ENCODE data around the gene ITPR2.
"Not testable (repeated sequence)": the region's sequence is repeated elsewhere in the genome, so short reads cannot be mapped to it uniquely, and the experiment has no call there.

Gene ITPR2

DNA sequence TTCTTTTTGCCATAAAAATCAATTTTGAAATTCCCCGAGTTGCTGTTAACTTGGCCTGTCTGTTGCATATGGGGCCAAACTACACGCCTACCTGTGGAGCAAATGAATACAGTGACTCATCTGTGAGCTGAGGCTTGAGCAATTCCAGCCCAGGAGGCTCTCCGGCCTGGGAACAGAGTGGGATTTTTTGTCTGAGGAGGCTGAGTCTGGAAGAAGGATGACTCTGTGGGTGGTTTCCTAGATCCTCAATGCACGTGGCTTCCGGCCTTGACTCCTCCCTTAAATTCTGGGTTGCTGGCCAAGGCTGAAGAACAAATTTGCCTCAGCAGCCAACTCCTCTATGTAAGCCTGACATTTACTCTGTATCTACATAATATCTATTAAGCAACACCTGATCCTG is 513.5 kb downstream of the ITPR2 start:
- no peak for DNase-seq

DNA sequence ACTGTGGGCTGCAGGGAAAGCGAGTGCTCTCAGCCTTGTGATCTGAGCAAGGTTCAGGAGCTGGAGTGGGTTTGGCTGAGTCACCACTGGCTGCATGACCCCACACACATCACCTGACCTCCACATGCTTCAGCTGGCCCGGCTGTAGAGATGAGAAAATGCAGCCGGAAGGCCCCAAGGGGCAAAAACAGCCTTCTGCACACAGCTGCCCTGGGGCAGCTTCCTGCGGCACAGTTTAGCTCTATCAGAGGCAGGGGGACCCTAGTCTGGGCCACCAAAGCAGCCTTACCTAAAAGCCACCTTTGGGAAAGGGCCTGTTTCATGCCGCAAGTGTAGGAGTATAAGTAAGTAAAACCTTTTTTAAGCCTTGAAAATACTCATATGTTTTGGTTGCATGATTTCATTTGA is 514.3 kb downstream of the ITPR2 start:
- DNase-seq = no peak

DNA sequence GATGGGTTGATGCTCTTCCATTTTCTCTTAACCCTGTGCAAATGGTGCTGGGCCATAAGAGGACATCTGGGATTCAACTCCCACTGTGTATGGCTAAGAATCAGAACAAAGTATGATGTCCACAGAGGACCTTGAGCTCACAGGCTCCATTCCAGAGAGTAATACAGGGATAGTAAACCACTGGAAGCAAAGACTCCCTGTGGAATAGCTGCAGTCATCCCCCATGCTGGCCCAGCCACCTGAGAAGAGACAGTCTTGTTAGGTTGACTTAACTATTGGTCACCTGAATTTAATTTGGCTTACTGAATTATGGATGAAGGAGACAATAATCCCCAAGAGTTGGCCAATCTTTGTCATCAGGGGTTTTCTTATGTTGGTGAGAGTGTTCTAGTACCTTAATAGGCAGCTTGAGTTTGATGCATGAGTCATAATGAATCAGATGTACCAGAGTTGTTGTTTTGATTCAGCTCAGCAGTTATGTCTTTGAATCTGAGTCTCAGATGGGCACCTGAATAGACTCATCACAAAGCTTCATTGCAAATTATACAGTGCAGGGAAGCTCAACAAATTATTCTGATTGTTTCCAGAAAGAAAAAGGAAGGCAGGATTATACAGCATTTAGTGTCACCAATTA is 514.9 kb downstream of the ITPR2 start:
- DNase-seq = no peak

DNA sequence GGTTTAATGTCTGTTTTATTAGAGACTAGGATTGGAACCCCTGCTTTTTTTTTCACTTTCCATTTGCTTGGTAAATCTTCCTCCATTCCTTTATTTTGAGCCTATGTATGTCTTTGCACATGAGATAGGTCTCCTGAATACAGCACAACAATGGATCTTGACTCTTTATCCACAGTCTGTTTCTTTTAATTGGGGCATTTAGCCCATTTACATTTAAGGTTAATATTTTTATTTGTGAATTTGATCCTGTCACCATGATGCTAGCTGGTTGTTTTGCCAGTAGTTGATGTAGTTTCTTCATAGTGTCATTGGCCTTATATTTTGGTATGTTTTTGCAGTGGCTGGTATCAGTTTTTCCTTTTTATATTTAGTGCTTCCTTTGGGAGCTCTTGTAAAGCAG is 518.9 kb downstream of the ITPR2 start:
- not testable (repeated sequence) for DNase-seq

DNA sequence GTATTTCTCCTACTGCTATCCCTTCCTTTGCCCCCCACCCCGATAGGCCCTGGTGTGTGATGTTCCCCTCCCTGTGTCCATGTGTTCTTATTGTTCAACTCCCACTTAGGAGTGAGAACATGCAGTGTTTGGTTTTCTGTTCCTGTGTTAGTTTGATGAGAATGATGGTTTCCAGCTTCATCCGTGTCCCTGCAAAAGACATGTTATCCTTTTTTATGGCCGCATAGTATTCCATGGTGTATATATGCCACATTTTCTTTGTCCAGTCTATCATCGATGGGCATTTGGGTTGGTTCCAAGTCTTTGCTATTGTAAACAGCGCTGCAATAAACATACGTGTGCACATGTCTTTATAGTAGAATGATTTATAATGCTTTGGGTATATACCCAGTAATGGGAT is 522.5 kb downstream of the ITPR2 start:
- DNase-seq = not testable (repeated sequence)

DNA sequence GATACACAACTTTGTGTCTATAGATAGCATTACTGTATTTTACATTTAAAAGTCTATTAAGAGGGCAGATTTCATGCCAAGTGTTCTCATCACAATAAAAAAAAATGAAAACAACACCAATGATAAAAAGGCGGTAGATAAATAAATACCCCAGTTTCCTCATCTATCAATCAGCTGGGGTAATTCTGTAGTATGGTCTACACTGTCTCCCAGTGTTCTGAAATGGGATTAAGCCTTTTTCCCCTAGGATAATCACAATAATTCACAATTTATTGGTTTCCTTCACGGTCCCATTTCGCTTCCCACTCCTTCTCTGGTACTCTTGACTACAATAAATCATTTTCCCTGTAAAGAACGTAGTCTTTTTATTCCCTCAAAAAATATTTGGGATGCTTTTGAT is 523.4 kb downstream of the ITPR2 start:
- DNase-seq = no peak

DNA sequence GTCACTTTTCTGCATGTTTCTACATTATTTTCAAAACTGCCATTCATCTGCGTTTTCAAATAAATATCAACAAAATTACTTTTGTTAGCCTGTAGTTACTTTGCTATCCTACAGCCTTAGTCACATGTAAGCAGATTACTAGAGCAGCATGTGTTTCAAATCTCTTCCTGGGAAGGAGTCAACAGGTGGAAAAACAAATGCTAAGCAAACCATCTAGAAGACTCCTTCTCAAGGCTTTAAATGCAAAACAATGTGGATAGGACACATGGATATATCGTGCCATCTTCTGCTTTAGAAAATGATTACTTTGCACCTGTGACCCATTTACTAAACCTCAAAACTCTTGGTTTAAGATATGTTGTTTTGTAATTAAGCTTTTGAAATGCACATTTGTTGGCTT is 528.7 kb downstream of the ITPR2 start:
- DNase-seq = no peak

DNA sequence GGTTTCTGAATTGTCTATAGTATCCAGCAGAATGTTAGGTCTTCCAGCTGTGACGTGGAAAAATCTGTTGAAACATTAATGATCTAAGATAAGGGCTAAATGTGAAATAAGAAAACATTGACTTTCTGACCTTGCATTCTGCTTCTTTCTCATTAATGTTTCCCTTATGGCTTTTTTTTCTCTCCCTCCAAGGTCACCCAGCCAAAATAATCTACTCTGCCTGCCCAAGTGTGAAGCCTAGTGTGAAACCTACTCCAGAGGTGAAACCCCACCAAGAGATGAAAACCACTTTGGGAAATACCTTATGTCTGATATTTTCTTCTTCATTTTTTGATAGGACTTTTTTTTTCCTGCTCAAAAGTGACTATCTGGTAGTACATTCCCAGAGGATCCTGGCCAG is 529.6 kb downstream of the ITPR2 start:
- no peak for DNase-seq

DNA sequence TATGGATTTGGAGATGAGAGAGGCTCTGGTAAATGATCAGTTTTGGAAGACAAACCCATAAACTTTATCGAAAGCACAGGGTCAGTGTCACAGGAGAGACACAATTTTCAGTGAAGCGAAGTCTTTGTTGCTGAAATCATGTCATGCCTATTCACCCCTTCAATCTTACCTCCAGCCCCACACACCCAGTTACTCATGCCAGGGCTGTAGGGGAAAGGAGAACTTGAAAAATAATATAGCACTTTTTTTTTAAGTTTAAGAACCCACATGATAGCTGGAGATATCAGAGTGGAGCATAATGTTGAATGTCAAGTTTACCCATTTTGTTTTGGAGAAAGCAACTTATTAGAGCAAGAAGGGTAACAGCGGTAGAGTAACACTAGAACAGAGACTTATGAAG is 530.2 kb downstream of the ITPR2 start:
- DNase-seq = no peak

DNA sequence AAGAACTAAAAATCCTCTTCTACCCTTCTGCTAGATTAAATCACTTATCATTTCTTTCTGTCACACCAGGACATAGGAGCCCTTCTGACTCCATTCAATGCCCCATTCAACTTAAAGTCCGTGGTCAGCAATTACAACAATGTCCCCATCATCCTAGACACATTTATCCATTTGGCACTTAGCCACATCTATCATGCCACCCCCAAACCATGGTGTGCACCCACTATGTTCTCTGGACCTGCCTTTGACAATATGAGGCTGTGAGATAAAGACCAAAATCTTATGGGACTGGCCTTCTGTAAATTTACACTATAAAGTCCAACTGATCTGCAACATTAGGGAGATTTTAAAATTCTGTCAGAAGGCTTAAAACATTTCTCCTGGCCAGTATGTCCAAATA is 533.2 kb downstream of the ITPR2 start:
- no peak for DNase-seq

DNA sequence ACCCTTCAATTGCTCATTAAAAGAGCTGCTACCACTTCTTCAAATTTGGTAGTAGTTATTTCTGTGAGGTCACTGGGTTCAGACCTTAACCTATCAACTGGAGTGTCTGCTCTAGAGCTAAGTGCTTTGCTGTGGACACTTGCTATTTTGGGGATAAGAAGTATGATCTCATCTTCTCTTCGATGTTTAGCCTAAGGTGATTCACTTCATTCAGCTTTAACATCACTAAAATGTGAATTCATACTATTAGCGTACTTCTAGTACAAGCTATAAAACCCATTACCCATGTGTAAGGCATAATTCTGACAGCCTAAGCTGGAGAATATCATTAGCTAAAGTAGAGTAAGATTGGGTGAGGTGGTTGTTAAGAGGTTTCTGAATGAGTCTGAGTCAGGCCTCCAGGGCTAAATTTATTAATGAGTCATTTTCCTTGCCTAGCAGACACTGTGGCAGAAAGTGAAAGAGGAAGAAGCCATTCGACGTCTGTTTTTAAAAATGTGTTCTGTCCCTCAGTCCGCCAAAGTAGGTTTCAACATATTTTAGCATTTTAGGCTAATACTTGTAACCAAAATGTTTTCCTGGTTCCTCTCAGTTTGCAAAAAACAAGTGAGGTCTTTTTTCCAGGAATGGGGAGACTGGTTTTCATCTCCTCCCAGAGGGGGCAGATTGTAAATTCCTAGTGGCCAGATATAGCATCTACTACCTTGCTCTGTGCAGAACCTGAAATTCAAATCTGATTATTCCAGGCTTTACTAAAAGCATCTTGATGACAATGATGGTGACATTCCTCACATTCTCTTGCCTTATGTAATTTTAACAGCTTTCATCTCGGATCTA is 534.0 kb downstream of the ITPR2 start:
- no peak for DNase-seq

DNA sequence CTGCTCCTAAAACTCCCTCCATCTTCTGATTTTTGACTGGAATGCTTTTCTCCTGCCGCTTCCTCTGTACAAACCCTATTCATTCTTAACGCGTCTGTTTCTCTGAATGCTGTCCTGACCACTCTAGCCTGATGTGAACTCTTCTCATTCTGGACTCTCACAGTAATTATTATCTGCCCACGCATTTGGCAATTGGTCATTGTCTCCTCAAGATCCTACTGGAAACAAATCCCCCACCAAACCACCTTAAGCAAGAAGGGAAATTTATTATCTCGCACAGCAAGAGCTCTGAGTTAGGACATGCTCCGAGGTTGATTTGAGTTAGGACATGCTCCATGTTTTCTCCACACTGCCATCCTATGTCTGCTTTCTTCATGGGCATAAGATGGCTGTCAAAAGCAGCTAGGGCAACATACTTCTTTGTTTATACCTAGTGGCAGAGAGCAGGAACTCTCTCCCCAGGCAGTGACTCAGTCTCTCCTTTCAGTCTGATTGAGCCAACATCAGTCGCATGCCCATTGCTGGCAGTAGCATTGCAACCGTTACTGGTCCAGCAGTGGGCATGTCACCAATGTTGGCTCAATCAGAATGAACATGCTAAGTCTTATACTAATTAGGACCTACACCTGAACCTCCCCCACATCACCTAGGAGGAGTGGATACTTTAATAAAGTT is 535.5 kb downstream of the ITPR2 start:
- no peak for DNase-seq

DNA sequence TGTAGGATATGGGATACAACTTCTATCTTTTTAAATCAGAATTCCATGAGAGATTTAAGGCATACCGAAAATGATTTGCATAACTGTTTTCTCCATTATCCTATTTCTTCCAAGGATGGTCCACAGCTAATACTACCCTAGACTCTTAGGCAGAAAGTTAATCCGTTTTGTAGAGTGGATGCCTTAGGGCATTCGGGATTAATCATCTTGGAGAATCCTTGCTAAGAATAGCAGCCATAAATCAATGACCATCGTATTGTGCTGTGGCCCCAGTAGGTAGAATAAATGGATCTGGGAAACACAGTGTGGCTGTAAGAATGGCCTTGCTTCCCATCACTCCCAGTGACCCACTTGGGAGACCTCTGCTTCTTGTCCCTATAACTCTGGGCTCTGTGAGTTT is 538.0 kb downstream of the ITPR2 start:
- no peak for DNase-seq

DNA sequence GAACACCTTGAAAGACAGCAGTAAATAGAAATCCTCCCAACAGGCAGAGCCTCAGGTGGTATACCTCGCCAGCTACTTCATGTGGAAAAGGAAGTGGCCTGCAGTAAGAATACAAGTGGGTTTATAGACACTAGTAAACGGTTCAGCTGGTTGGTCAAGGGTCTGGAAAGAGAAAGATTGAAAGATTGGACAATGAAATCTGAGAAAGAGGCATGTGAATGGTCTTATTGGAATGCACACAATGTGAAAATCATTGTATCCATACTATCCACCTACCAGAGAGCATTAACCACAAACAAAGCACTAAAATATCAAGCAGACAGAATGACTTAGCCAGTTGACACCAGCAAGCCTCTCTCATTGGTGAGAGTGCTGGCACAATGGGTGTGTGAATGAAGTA is 539.4 kb downstream of the ITPR2 start:
- DNase-seq = no peak

DNA sequence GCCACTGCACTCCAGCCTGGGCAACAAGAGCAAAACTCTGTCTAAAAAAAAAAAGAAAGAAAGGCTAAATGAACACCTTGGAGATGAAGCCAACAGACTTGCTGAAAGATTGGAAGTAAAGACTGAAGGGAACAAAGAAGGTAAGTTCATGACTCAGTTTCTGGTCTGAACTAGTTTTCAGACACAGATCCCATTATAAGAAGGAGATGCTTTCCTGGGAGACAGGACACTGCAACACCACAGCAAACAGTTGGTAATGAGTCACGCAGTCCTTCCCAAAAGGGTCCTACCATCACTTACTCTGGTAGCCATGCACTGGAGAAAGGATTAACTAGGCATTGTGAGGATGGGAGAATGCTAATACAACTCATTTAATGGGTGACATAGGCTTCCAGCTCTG is 540.4 kb downstream of the ITPR2 start:
- DNase-seq = no peak

DNA sequence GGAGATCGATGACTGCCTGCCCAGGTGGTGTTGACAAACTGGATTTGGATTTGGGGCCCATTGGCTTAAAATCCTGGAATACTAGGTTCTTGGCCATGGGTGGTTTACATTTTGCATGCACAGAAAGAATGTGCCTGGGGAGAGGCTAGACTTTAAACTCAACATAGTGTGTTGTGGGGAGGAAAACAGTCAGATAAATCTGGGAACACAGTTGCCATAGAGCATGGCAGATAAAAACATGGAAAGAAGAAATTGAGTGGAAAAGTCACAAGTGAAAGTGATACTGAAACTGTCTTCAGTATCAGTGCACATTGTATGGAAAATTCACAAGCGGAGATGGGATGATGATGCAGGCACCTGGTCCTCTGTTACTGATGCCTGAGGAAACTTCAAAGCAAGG is 542.4 kb downstream of the ITPR2 start:
- DNase-seq = no peak

DNA sequence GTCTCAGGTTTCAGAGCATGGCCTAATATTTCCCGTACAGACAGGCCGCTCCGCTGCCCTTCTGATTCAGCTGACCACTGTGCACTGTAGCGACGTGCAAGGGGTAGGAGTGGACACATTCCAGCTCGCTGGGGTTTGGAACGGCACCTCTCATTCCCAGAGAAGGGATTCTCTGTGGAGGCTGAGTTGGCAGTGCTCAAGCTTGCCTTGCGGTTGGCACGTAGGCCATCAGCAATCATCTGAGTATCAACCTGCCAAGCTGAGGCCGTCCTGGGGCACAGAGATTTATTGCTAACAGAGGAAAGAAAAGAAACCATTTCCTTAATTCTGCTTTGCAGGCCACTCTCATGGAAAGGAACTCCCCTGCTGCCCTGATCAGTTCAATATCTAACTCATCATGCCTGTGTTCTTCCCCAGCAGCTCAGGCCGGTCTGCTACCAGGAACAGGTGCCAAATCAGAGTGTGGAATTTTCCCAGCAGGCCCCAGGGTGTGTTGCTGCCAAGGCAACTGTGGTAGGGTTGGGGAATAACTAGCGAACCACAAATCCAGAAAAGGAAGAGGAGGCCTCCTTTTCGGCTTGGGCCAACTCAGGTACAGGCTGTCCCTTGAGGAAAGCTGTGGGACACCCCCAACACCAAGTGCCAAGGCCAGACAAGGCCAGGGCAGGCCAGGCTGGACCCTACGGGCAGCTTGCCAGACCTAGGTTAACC is 545.2 kb downstream of the ITPR2 start:
- no peak for DNase-seq
